B cell (primary cell): ENCODE measurements around the gene PYDC1.

Experiments
- EZH2 ChIP-seq: IDR thresholded peaks from 2 replicates; pipeline ENCODE4 v1.6.1; 2012; ENCODE audit warnings: borderline replicate concordance, low read depth, mild to moderate bottlenecking, moderate library complexity, low read length; ENCODE audit not compliant: insufficient read depth, poor library complexity, severe bottlenecking
- TF ChIP-seq, protein P1 (sequence below): fragments of 200-600 bp; IDR thresholded peaks from one replicate; pipeline ENCODE4 v1.8.0; 2022; ENCODE audit warnings: antibody characterized with exemption, mild to moderate bottlenecking

GRCh38 chr16:31199430-31200041 is 17.4 kb downstream of the PYDC1 start:
- TF ChIP-seq, protein P1, sequence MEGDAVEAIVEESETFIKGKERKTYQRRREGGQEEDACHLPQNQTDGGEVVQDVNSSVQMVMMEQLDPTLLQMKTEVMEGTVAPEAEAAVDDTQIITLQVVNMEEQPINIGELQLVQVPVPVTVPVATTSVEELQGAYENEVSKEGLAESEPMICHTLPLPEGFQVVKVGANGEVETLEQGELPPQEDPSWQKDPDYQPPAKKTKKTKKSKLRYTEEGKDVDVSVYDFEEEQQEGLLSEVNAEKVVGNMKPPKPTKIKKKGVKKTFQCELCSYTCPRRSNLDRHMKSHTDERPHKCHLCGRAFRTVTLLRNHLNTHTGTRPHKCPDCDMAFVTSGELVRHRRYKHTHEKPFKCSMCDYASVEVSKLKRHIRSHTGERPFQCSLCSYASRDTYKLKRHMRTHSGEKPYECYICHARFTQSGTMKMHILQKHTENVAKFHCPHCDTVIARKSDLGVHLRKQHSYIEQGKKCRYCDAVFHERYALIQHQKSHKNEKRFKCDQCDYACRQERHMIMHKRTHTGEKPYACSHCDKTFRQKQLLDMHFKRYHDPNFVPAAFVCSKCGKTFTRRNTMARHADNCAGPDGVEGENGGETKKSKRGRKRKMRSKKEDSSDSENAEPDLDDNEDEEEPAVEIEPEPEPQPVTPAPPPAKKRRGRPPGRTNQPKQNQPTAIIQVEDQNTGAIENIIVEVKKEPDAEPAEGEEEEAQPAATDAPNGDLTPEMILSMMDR, result no peak
- TF ChIP-seq EZH2, result no peak
